ENCODE measurements around the gene LYSMD1. TPM values are rescaled to one million over a fixed set of nuclear protein-coding genes. Genes with fewer than 3 reads are reported as not detected.
A peak's percentile ranks its signal among the peaks of the same experiment; 100 is the strongest.
"Not testable (repeated sequence)": the region's sequence is repeated elsewhere in the genome, so short reads cannot be mapped to it uniquely, and the experiment has no call there.

Gene LYSMD1, protein sequence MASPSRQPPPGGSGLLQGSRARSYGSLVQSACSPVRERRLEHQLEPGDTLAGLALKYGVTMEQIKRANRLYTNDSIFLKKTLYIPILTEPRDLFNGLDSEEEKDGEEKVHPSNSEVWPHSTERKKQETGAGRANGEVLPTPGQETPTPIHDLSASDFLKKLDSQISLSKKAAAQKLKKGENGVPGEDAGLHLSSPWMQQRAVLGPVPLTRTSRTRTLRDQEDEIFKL
- total RNA-seq = 1 to 10 TPM in 3 of 5 donors, under 1 TPM in 2; 0.68 to 3.2 (median 2.3) TPM
- 2.5 TPM for total RNA-seq (2013)
- total RNA-seq = 0.34 to 5.3 (median 2.0) reads per million in 29 experiments

DNA sequence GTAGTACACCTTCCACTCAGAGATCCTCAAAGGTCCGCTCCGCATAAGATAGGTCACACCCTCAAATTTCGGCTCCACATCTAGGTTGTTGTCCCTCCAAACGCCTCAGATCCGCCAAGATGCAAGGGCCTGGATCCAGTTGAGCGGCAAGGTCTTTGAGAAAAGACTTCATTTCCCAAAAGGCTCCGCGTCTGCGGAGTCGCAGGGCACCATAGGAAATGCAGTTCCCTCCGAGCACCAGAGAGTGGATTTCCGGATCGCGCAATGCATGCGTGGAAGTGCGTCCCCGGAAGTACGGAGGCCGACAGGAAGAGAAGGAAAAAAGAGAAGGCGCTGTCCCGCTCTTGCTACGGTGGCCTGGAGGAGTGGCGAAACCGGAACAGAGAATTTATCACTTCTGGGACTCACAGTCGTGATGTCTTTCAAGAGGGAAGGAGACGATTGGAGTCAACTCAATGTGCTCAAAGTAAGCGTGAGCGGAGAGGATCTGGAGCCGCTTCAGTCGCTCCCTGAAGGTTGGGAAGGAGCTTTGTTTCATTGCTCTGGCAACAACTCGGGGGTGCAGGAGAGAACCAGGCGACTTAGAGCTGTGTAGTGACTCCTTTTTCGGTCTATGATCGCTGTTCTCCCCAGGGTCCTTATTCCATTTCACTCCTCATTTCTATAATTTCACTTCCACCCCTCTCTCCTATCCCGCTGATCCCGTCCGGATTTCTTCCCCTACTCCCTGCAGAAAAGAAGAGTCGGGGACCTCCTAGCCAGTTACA lies at the start of gene LYSMD1, which contains the start of gene SCNM1:
LYSMD1 (minus strand) TSS at position 165 of the 767 bp plus-strand sequence. CDS start 644 bp downstream, outside the sequence.
SCNM1 (plus strand) TSS at position 407 of the 767 bp plus-strand sequence; CDS start at position 416, 9 bp downstream.
- Mint-ChIP-seq H3K27me3 (peaks cover 0 to 3% of the 10 kb centered on the region in 2 donors), H3K9me3 (no peaks in the 10 kb centered on the region), H3K27ac (peak within 1 kb of the TSS; percentile 94 to 98), H3K4me1 (peaks cover 54 to 58% (median 55%) of the 10 kb centered on the region in 3 donors), H3K4me3 (peak within 1 kb of the TSS; percentile 85 to 99 (median 98)), H3K36me3 (peaks cover 46% of the 10 kb centered on the region)
- WGBS (ENCODE audit: insufficient coverage) = under 1% methylated on average over 35 of the region's 38 CpGs
- H3K27ac ChIP-seq (ENCODE audit: low read length) = peak within 1 kb of the TSS; percentile 58
- CTCF ChIA-PET = interaction anchor here (0.5 to 2.0 kb wide), 5 partner anchors 9 to 72 kb away, joined by 3 to 12 read pairs (median 4); partner anchors contain the start of genes TNFAIP8L2 (in 1 of the 2) and VPS72 (in 1 of the 2)
- peak within 1 kb of the TSS; percentile 88 to 99 for H3K4me3 ChIP-seq (ENCODE audit: control insufficient read depth in 1 of 2, extremely low read depth in 1 of 2, low read length in 1 of 2)
- DNase-seq (peak; percentile 91 to 98 (median 96)), ATAC-seq (replicated peaks in 1 of 4) (peak; percentile 95 to 98 (median 96))
- H3K36me3 ChIP-seq (ENCODE audit: control insufficient read depth in 2 of 2, extremely low read depth in 1 of 2, insufficient read depth in 1 of 2, low read length in 1 of 2) = peaks cover 7 to 50% of the 10 kb centered on the region in 2 donors
- H3K9me3 ChIP-seq = no peaks in the 10 kb centered on the region
- POLR2A ChIA-PET = interaction anchor here in 1 of 2 donors (1.1 kb wide), 1 partner anchor 24 kb away, joined by 5 read pairs; the partner anchor contains the start of gene VPS72
- peaks cover 12 to 38% of the 10 kb centered on the region in 2 experiments for H3K4me1 ChIP-seq (ENCODE audit: control insufficient read depth in 1 of 2, extremely low read depth in 1 of 2, insufficient read depth in 2 of 2, low read length in 2 of 2)
- H3K27me3 ChIP-seq (replicated peaks in 1 of 2; ENCODE audit: control insufficient read depth in 2 of 2, extremely low read depth in 1 of 2, insufficient read depth in 2 of 2, low read length in 1 of 2) = no peaks in the 10 kb centered on the region

DNA sequence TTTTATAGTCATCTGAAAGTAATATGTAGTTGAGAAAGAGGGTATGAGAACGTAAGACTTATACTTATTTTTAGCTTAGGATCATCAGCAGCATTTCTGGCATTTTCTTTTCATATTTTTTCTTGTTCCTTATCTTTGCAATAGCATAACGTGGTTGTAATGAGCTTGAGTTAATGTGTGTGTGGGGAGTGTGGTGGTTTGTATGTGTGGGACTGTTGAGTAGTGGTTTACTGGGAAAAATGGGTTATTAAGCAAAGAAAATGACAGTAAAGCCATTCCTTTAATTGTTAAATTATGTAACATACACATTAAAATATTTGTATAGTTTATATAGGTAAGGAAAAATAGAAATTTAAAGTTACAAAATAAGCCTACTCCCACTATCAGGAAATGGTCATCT lies 47.9 kb upstream of the LYSMD1 start:
- no CpG with 5 or more reads among the region's 2 CpGs for WGBS (ENCODE audit: insufficient coverage)
- DNase-seq = no peak
- CTCF ChIA-PET = interaction anchor here in 1 of 2 donors (1.2 kb wide), 1 partner anchor 16 kb away, joined by 3 read pairs; no protein-coding TSS in a partner anchor
- no peak overlapping the region for H3K27ac ChIP-seq (ENCODE audit: low read length)
- ATAC-seq (replicated peaks in 1 of 4) = no peak
- H3K4me1 ChIP-seq (ENCODE audit: control insufficient read depth in 1 of 2, extremely low read depth in 1 of 2, insufficient read depth in 2 of 2, low read length in 2 of 2) = peaks cover 11 to 15% of the 10 kb centered on the region in 2 experiments
- Mint-ChIP-seq H3K4me1 (peaks cover 33 to 35% (median 33%) of the 10 kb centered on the region in 3 donors), H3K9me3 (no peaks in the 10 kb centered on the region), H3K36me3 (peaks cover 16% of the 10 kb centered on the region), H3K4me3 (no peak overlapping the region), H3K27ac (peak overlapping the region; percentile 9 to 23), H3K27me3 (no peaks in the 10 kb centered on the region)
- no peaks in the 10 kb centered on the region for H3K27me3 ChIP-seq (replicated peaks in 1 of 2; ENCODE audit: control insufficient read depth in 2 of 2, extremely low read depth in 1 of 2, insufficient read depth in 2 of 2, low read length in 1 of 2)
- H3K9me3 ChIP-seq = no peaks in the 10 kb centered on the region
- POLR2A ChIA-PET = interaction anchor here in 1 of 2 donors (0.6 kb wide), 1 partner anchor 125 kb away, joined by 3 read pairs; no protein-coding TSS in a partner anchor
- no peak overlapping the region for H3K4me3 ChIP-seq (ENCODE audit: control insufficient read depth in 1 of 2, extremely low read depth in 1 of 2, low read length in 1 of 2)
- peaks cover 0 to 11% of the 10 kb centered on the region in 2 donors for H3K36me3 ChIP-seq (ENCODE audit: control insufficient read depth in 2 of 2, extremely low read depth in 1 of 2, insufficient read depth in 1 of 2, low read length in 1 of 2)

DNA sequence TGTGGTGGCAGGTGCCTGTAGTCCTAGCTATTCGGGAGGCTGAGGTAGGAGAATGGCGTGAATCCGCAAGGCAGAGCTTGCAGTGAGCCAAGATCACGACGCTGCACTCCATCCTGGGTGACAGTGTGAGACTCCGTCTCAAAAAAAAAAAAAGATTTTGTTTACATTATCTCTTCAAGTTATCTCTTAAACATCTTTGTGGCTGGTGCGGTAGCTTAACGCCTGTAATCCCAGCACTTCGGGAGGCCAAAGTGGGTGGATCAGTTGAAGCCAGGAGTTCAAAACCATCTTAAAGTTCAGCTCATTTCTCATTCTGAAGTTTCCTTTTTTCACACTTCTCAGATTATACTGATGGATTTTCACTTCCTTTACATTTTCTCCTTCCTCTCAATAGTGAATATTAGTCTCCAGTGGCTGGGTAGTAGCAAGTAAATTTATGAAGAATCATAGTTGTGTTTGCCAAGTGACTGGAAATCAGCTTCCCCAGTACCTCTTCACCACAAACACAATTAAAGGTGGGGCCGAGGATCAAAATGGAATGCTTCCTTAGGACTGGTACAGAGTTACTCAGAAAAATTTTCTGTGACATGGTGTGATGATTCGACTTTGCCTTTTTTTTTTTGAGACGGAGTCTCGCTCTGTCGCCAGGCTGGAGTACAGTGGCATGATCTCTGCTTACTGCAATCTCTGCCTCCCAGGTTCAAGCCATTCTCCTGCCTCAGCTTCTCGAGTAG lies 46.4 kb upstream of the LYSMD1 start:
- peak in 2 of 4 experiments; percentile 30 to 52 for ATAC-seq (replicated peaks in 1 of 4)
- CTCF ChIA-PET = interaction anchor here in 1 of 2 donors (0.6 to 1.2 kb wide), 2 partner anchors 17 to 35 kb away, joined by 3 read pairs; no protein-coding TSS in a partner anchor
- WGBS (ENCODE audit: insufficient coverage) = 46% methylated on average over 6 of the region's 15 CpGs
- H3K27ac Mint-ChIP-seq = peak overlapping the region; percentile 84 to 88
- H3K36me3 ChIP-seq (ENCODE audit: control insufficient read depth in 2 of 2, extremely low read depth in 1 of 2, insufficient read depth in 1 of 2, low read length in 1 of 2) = peaks cover 0 to 22% of the 10 kb centered on the region in 2 donors
- H3K4me3 ChIP-seq (ENCODE audit: control insufficient read depth in 1 of 2, extremely low read depth in 1 of 2, low read length in 1 of 2) = peak overlapping the region in 1 of 2 donors; percentile 23
- no peaks in the 10 kb centered on the region for H3K27me3 ChIP-seq (replicated peaks in 1 of 2; ENCODE audit: control insufficient read depth in 2 of 2, extremely low read depth in 1 of 2, insufficient read depth in 2 of 2, low read length in 1 of 2)
- H3K9me3 Mint-ChIP-seq = no peaks in the 10 kb centered on the region
- H3K4me1 ChIP-seq (ENCODE audit: control insufficient read depth in 1 of 2, extremely low read depth in 1 of 2, insufficient read depth in 2 of 2, low read length in 2 of 2) = peaks cover 11 to 15% of the 10 kb centered on the region in 2 experiments
- H3K4me1 Mint-ChIP-seq = peaks cover 31 to 33% (median 31%) of the 10 kb centered on the region in 3 donors
- peak in 1 of 35 experiments; percentile 11 for DNase-seq
- no peaks in the 10 kb centered on the region for H3K9me3 ChIP-seq
- no peak overlapping the region for H3K27ac ChIP-seq (ENCODE audit: low read length)
- peak overlapping the region; percentile 47 to 65 (median 60) for H3K4me3 Mint-ChIP-seq
- POLR2A ChIA-PET = interaction anchor here (0.5 to 0.7 kb wide), 3 partner anchors 8 to 151 kb away, joined by 3 to 5 read pairs (median 3); no protein-coding TSS in a partner anchor
- no peaks in the 10 kb centered on the region for H3K27me3 Mint-ChIP-seq
- H3K36me3 Mint-ChIP-seq = peaks cover 16% of the 10 kb centered on the region

DNA sequence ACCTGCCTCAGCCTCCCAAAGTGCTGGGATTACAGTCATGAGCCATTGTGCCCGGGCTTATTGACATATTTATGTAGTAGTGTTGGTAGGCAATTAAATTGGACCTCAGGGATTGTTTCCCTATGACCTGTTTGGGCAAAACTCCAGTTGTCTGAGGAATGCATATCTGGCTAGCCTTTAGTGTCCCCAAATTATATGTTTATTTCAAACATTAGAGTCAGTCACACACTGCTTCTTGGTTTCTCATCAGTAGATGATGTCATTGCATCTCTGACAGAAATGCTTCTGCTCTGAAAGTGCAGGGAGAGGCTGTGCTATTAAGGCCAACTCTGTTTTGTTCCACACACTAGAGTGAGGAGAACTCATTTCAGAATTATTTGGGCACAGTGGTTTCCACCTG lies 45.1 kb upstream of the LYSMD1 start:
- no peaks in the 10 kb centered on the region for H3K27me3 ChIP-seq (replicated peaks in 1 of 2; ENCODE audit: control insufficient read depth in 2 of 2, extremely low read depth in 1 of 2, insufficient read depth in 2 of 2, low read length in 1 of 2)
- H3K36me3 ChIP-seq (ENCODE audit: control insufficient read depth in 2 of 2, extremely low read depth in 1 of 2, insufficient read depth in 1 of 2, low read length in 1 of 2) = peaks cover under 1 to 32% of the 10 kb centered on the region in 2 donors
- H3K4me1 ChIP-seq (ENCODE audit: control insufficient read depth in 1 of 2, extremely low read depth in 1 of 2, insufficient read depth in 2 of 2, low read length in 2 of 2) = peaks cover 11 to 15% of the 10 kb centered on the region in 2 experiments
- WGBS (ENCODE audit: insufficient coverage) = no CpG with 5 or more reads among the region's 1 CpG
- peaks cover 17% of the 10 kb centered on the region for H3K36me3 Mint-ChIP-seq
- peaks cover 29 to 32% (median 30%) of the 10 kb centered on the region in 3 donors for H3K4me1 Mint-ChIP-seq
- H3K9me3 Mint-ChIP-seq = no peaks in the 10 kb centered on the region
- no peak overlapping the region for H3K27ac ChIP-seq (ENCODE audit: low read length)
- POLR2A ChIA-PET = no interaction called here
- H3K4me3 ChIP-seq (ENCODE audit: control insufficient read depth in 1 of 2, extremely low read depth in 1 of 2, low read length in 1 of 2) = no peak overlapping the region
- CTCF ChIA-PET = no interaction called here
- DNase-seq = no peak
- no peaks in the 10 kb centered on the region for H3K27me3 Mint-ChIP-seq
- peak overlapping the region in 1 of 3 donors; percentile 44 for H3K4me3 Mint-ChIP-seq
- no peak for ATAC-seq (replicated peaks in 1 of 4)
- no peaks in the 10 kb centered on the region for H3K9me3 ChIP-seq
- H3K27ac Mint-ChIP-seq = peak overlapping the region; percentile 23 to 28

DNA sequence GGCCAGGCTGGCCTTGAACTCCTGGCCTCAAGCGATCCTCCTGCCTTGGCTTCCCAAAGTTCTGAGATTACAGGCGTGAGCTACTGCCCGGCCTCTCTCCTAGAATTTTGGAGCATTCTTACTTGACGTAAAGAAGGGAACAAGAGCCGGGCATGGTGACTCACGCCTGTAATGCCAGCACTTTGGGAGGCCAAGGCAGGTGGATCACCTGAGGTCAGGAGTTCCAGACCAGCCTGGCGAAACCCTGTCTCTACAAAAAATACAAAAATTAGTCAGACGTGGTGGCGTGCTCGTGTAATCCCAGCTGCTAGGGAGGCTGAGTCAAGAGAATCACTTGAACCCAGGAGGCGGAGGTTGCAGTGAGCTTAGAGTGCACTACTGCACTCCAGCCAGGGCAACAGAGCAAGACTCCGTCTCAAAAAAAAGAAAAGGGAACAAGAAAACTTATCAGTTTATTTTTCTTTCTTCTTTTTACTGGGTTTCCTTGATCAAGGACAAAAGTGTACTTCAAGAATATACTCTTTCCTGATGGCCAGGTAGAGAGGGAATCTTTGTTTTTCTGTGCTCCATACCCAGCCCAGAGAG lies 39.8 kb upstream of the LYSMD1 start:
- Histone ChIP-seq H3K4me1 (ENCODE audit: control insufficient read depth in 1 of 2, extremely low read depth in 1 of 2, insufficient read depth in 2 of 2, low read length in 2 of 2) (peaks cover 4 to 11% of the 10 kb centered on the region in 2 experiments), H3K36me3 (ENCODE audit: control insufficient read depth in 2 of 2, extremely low read depth in 1 of 2, insufficient read depth in 1 of 2, low read length in 1 of 2) (peaks cover 4 to 30% of the 10 kb centered on the region in 2 donors)
- not testable (repeated sequence) for H3K9me3 Mint-ChIP-seq; ATAC-seq (replicated peaks in 1 of 4); H3K9me3 ChIP-seq; H3K4me3 ChIP-seq (ENCODE audit: control insufficient read depth in 1 of 2, extremely low read depth in 1 of 2, low read length in 1 of 2); H3K27me3 ChIP-seq (replicated peaks in 1 of 2; ENCODE audit: control insufficient read depth in 2 of 2, extremely low read depth in 1 of 2, insufficient read depth in 2 of 2, low read length in 1 of 2); H3K36me3 Mint-ChIP-seq; DNase-seq; H3K27ac Mint-ChIP-seq; H3K27me3 Mint-ChIP-seq; H3K4me3 Mint-ChIP-seq; H3K27ac ChIP-seq (ENCODE audit: low read length)
- WGBS (ENCODE audit: insufficient coverage) = 87% methylated on average over 12 of the region's 12 CpGs
- peaks cover 25 to 32% (median 26%) of the 10 kb centered on the region in 3 donors for H3K4me1 Mint-ChIP-seq
- CTCF ChIA-PET = interaction anchor here in 1 of 2 donors (0.9 kb wide), 1 partner anchor 106 kb away, joined by 5 read pairs; no protein-coding TSS in a partner anchor
- POLR2A ChIA-PET = interaction anchor here in 1 of 2 donors (0.6 kb wide), 1 partner anchor 419 kb away, joined by 4 read pairs; no protein-coding TSS in a partner anchor

Measured in T-cell (primary cell).